ENCODE results near the gene FREY1.

DNA sequence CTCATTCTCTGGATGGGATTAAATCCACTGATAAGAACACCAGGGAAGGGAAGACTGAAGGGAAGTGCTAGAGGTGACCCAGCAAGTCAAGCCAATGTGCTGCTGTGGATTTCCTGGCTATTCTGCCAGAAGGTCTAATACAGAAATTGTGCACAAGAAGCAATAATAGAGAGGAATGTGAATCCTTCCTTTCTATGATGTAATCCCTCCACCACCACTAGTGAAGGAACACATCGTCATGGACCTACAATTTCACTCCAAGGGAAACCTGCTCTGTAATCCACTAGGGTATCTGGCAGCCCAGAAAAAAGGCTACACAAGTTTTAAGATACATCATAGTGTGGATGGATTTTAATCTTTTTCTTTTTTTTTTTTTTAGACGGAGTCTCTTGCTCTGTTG is 32.8 kb upstream of the FREY1 start:
- TF ChIP-seq CTCF (IDR thresholded peaks at IDR 0.05) = no peak
- TF ChIP-seq POLR2AphosphoS5 (IDR thresholded peaks at IDR 0.05; ENCODE audit: insufficient read depth in 1 of 2, low read depth in 1 of 2) = no peak
